GM21447 (cell line): ENCODE measurements around the gene PMVK.
"Not testable (repeated sequence)": the region's sequence is repeated elsewhere in the genome, so short reads cannot be mapped to it uniquely, and the experiment has no call there.

ENCODE experiments used
- ATAC-seq: cut with Tn5 transposase; IDR thresholded peaks from one replicate; pipeline ENCODE4 v1.9.1; 2021; ENCODE audit not compliant: unreplicated experiment

The PMVK gene

DNA sequence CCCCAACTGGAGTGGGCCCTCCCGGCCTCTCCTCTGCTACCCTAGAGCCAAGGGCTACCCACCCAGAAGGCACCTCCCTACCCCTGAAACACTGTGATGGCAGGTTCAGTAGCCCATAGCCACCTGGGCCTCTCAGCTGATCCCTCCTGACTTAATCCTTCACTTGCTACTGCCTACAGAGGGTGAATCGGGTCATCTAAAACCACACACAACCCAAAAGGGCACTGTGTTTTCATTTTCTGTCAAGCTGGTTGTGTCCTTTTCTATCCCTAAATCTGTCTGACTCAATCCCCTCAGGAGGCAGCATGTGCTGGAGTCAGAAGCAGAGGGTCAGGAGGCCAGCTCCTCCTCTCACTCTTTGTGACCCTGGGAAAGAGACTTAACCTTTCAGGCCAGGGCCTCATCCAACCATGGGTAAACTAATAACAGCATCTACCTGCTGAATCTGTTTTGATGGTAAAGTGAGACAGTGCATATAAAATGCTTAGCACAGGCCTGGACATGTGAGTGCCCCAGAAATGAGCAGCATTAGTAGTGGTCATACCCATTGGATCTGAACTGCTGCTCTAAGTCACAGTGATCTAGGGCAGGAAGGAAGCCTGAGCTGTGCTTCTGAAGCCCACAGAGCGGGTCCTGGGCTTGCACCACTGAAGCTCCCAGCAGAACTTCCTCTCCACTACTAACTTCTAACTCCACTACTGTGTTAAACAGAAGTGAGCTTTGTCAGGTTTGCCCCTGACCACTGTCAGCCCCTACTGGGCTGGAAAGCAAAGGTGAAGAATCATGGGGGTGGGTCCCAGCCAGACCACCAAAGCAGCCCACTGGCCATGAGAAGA, 11.0 kb downstream of the PMVK start:
- no peak for ATAC-seq

DNA sequence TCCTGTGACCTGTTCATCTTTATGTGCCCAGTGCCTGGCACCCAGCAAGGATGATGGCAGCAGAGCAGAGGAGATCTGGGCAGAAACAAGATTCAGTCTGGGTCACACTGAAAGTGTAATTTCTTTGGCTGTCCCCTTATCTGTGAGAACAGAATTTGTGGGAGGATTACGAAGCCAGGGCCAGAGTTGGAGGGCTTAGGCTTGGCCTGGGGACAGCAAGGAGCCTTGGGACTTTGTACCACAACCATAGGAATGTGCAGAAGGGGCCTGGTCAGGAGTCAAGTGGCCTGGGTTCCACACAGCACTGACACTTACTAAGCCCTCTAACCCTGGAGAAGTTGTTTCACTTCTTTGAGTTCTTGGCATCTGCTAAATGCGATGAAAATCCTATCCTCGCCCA, 12.8 kb downstream of the PMVK start:
- ATAC-seq = no peak

DNA sequence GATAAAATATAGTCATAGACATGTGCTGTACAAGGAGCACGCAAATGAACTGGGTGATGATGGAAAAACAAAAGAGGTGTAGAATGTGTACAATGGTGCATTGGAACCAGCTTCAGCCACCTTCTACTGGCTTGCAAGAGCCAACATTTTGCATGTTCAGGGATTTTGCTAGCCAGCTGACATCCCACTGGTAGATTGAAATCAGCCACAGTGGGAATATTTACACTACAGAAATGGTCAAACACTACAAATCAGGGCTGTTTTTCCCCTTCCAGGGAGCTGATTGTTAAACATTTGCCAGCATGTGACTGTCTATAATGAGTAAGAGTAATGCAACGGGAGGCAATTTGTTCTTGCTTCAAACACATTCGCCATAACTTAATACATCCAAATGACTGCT, 23.2 kb downstream of the PMVK start:
- ATAC-seq = no peak

DNA sequence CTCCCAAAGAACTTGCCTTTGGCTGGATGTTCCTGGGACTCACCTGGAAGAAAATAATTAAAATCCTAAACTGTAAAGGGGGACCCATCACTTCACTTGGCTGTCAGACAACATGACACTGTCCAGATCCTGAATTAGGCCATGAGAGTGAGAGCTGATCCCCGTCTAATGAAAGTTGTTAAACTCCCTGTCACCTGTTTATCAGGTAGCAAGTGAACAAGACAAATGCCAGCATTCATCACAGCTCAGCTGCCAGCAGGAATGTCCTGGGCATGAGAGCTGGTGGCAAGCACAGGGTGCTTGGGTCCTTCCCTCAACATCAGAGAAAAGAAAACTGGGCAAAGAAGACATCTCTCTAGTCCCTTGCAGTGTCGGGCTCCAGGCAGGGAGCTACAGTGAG, 23.8 kb downstream of the PMVK start:
- no peak for ATAC-seq

DNA sequence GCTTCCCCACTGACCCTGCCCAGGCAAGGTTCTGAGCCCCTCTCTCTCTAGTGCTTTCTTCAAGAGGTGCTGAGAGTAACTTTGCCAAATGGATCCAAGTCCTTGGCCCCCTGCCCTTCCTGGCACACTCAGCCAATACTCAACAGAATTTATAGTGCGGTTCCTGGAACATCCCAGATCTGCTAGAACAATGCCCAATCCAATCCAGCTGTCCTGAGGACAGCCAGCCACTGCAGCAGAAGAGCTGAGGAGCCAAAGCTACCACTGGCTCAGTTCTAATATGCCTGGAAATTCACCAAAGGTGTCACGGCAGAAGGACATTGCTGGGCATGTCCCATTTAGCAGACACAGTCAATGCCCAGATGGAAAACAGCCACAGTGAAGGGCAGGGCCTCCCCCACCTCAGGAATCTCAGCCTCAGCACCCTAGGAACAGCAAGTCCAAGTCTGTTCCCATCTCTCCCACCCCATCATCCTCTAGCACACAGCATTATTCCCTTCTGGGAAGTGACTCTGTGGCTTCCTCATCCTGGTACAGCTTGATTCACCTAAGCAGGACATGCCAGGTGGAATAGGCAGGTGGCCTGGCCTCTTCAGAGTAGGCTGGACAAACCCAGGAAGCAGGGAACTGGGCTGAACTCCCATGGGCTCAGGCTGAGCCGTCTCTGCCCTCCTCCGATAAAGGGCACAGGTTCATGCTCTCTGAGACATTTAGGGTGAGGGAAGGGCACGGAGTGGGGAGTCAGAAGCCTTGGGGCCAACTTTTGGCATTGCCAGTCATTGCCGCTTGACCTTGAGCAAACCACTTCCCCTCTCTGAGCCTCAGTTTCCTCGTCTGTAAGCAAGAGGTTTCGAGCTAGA, 24.6 kb downstream of the PMVK start:
- no peak for ATAC-seq

DNA sequence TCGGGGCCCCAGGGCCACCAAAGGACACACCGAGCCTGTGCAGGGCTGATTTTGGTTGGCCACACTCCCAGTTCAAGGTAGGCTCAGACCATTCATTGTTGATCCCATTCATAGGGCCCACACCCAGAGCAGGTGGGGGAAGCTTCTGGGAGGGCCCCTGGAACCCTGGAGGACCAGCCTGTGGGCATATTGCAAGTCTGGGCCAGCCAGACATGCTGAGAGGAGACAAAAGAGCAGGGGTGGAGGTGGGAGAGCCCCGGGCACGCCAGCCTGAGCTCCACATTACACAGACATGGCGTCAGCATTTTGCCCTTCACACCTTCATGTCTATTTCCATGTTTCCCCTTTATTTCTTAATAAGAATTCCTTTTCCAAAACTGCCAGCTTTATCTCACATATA, 25.7 kb downstream of the PMVK start:
- no peak for ATAC-seq

DNA sequence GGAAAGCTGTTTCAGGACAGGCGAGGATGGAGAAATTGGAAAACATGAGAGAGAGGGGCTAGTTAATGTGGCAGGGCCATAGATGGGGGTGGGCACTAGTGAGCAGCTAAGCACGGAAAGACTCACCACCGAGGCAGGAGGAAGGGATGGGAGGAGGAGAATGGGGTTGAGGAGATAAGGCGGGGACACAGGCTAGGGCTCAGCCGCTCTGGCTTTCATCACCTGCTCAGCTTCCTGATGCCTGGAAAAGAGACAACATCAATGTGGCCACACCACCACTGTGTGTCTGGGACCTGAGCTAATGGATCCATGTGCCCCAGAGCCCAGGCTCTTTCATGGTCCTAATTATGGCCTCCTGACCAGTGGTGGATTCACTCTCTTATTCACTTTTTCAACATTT, 27.6 kb downstream of the PMVK start:
- no peak for ATAC-seq

DNA sequence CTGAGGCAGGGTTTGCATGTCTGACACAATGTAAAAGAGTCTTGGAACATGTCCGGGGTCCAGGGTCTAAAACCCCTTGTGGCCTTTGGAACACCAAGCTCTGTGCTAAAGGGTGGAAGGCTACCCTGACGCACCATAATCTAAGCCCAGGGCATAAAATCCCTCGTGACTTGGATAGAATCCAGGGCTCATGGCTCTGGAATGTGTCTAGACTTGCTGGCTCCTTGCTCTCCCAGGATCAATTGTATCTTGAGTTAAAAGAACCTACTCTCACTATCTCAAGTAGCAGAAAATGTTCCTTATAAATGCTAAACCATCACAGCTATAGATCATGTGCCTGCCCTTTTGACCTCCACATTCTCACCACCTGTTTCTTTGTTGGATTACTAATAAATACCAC, 28.4 kb downstream of the PMVK start:
- not testable (repeated sequence) for ATAC-seq

DNA sequence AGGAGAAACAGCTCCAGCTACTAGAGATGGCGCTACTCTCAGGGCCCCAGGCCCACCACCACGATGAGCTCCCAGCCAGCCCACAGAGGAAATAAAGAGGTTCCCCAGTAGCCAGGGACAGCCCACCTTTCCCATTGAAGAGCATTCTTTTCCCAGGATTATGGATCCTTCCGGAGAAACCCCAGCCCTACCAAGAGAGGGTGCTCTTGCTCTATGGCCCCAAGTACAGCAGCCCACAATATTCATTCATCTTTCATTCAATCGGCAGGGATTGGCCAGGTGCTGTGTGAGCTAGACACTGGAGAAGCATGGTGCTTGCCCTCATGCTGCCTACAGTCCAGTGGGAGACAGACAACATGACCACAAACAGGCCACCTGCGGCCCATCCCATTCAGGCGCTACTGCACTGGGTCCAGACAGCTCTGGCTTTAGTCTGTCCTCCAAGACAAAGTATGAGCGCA, 29.9 kb downstream of the PMVK start:
- no peak for ATAC-seq

DNA sequence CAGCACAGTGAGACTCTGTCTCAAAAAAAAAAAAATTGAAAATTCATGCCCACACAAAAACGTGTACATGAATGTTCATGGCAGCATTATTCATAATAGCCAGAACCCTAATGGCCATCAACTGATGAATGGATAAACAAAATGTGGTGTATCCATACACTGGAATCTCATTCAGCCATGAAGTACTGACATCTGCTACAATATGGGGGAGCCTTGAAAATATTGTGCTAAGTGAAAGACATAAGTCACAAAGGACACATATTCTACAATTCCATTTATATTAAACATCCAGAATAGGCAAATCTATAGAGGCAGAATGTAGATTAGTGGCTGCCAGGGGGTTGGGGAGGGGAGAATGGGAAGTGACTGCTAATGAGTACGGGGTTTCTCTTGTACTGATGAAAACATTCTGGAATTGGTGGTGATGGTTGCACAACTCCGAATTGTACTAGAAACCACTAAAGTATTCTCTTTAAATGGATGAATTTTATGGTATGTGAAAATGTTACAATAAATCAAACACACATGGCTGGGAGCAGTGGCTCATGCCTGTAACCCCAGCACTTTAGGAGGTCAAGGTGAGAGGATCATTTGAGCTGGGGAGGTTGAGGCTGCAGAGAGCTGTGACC, 33.5 kb downstream of the PMVK start:
- no peak for ATAC-seq

DNA sequence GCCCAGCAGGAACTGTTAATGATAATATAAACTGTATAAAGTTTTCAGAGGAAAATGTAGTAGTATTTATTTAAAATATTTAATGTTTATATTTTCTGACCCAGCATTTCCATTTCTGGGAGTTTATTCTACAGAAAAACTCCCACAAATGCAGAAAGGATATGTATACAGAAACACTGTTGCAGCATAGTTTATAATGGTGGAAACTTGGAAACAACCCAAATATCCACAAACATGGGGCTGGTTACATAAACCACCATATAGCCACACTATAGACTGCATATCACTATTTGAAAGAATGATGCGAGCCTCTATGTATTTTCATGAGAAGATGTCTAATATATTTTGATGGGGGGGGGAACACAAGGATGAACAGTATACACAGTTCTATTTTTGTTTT, 34.9 kb downstream of the PMVK start:
- no peak for ATAC-seq

DNA sequence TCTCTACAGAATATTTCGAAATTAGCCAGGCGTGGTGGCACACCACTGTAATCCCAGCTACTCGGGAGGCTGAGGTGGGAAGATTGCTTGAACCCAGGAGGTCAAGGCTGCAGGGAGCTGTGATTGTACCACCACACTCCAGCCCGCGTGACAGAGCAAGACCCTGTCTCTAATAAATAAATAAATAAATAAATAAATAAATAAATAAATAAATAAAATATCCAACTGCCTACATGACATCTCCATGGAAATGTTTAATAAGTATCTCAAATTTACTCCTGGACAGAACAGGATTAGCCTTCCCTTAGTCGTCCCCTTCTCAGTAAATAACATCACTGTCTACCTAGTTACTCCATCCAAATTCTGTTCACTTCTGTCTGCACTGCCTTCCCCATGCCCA, 37.5 kb downstream of the PMVK start:
- ATAC-seq = no peak

DNA sequence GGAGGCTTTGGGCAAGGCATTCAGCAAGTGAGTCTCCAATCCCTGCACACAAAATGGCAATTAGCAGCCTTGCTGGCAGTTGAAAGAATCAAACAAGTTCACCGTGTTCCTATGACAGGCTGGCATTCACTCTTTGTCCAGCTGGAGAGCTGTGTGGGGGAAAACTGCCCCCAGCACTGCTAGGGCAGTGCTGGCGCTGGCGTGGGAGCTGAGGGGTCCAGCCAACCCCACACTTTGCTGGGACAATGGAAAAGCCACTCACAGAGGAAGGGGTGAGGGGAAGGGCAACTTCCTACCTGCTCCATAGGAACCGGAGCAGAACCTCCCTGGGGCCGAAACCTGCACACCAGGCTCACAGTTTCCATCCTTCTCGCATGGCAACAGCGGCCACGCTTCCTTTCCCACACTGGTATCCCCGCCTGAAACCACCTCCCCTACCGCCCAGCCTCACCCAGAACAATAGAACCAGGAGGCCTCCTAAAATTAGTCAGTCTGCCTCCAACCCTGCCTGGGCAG, 39.7 kb downstream of the PMVK start:
- ATAC-seq = no peak

DNA sequence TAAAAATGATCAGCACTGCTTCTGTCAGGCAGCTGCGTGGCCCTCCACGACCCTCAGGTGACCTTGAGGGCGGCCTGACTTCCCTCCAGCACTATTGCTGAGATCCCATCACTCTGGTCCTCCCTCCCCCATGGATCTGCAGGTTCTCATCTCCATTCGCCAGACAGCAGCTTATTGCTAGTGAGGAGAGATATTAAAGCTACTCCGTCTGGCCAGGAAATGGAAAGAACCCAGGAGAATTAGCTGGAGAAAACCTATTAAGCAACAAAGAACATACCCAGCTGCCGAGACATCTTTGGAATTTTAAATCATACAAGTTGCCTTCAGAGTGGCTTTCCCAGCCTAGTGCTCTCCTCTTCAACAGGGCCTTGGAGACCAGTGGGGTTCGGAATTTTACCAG, 40.7 kb downstream of the PMVK start:
- no peak for ATAC-seq

DNA sequence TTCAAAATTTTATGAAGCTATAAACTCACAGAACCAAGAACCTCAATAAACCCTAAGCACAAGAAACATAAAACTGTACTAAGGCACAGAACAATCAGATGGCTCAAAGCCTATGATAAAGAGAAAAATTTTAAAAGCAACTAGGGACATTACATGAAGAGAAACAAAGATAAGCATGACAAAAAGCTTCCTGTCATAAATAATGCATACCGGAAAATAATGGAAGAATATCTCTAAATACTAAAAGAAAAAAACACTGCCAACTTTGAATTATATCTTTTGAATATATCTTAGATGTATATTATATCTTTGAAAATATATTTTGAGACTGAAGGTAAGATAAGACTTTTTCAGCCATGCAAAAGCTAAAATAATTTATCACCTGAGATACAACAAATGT, 45.1 kb downstream of the PMVK start:
- ATAC-seq = no peak

DNA sequence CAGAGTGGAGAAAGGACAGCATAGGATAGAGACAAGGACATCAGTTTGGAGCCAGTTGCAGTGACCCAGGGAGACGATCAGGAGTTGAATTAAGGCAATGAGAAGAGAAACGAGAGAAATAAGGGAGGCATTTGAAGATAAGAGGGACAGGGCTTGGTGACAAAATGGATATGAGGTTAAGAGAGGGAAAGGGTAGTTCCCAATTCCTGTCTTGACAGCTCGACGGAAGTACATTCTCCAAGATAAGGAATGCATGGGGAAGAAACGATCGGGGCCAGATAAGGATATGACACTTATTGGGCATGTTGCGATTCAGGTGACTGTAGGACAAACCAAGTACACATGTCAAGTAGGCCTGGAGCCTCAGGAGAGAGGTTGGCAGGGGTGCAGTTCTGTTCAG, 47.8 kb downstream of the PMVK start:
- no peak for ATAC-seq

DNA sequence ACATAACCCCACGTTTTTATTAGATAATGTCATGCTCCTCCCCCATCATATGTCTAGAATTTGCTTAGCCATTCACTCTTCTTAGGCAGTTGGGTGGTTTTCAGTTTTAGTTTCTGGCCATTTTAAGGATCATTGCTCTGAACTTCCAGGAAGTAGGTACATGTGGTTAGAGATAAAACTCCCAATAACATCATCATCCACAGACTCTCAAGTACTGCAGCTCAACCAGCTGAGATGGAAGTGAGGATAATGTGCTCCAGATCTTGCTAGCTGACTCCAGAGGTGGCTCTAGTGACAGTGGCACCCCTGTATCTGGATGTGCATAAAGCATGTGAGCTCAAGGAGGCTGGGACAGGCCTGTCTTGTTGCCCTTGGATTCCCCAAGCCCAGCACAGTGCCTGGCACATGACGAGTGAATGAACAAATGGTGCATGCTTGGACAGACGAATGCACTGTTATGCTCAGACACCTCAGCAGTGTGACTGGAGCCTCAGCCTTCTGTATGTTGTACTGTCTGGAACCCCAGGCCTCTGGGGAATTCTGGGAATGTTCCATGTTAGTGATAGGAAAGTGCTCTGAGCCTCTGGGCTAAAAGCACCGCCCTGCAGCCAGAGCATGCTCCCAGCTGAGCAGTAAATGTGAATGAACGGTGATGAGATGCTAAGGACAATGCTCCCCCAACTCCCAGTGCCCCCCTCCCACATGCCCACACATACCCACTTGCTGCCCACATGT, 50.1 kb downstream of the PMVK start:
- ATAC-seq = no peak

DNA sequence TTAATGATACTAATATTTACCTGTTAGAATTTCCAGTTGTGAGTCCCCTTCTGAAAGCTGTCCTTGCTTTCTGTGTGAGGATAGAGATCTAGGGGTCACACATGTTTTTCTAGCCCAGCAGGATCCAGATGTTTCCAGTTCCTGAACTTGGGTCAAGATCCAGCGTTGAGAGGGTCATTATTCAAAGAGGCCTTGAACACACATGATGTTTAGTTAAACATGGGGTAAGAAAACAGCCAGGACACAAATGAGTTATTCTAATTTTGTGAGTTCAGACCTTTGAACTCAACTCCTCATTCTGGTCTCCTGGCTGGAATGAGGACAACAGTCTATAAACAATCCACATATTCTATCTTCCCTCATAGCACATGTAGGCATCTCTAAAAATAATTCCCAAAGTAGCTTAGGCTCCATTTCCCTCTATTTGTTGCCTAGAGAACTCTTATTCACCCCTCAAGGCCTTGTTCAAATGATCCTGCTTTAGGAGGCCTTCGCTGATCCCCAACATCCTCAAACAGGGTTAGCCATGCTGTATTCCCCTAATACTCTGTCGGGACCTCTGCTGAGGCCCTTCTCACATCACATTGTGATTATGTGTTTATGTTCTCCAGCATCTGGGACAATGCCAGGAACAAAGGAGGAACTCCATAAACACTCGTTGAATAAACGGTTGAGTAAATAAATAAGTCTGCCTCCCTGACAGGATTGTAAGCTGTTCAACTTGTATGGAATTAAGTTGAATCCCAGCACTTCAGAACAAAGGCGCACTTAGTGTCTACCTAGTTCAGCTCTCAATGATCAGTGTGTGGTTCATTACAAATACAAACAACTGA, 51.4 kb downstream of the PMVK start:
- no peak for ATAC-seq

DNA sequence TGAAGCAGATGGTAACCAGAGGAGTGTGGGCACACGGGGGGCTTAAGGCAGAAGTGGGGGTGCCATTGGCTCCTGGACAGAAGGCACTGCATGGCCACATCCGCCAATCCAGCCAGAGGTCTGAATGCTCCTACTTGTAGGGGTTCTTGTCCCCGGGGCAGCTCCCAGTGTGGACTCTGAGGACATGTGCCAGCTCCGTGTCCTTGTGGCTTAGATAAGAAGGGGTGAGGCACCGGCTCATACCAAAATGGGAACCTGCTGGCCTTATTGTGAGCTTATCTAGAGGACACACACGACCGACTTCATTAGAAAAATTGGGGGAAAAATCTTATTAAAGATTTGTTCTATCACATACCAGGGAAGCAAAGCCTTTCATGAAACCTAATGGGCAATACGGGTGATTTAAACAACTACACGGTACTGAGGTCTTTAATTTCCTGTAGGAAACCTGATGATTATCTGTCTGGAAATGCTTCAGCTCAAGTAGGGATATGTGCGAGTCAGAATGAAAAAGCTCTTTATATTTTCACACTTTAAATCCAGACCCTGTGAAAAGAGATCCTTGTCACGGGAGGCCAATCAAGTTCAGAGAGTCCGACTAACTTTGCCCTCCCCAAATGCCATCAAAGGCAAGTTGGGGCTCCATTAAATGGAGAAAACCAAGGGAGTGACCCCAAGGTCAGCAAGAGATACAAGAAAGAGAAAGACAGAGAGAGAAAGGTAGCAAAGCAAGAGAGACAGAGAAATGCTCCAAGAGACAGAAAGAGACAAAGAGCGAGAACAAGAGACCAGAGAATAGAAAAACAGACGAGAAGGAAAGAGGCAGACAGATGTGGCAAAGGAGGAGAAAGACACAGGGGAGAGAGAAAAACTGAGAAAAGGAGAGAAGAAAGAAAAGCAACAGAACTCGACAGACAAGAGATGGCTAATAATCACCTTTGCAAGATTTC, 52.3 kb downstream of the PMVK start:
- no peak for ATAC-seq
